ENCODE data around the gene FGD5. TPM values are rescaled to one million over a fixed set of nuclear protein-coding genes. Genes with fewer than 3 reads are reported as not detected.

FGD5 gene
- total and polyA plus RNA-seq, 9 of the 15 experiments (the other 6 are each of a cell fraction or from before 2014, with no cell fraction given): 0.18 TPM; not detected in 8

GRCh38 chr3:14803981-14804834 lies 14.6 kb upstream of the FGD5 start:
- no peaks in the 10 kb centered on the region for H3K36me3 ChIP-seq (ENCODE audit: control insufficient read depth, insufficient read depth, low read length)
- TF ChIP-seq NONO (IDR thresholded peaks at IDR 0.05; ENCODE audit: low read depth in 2 of 2, low read length in 1 of 2): no peak
- TF ChIP-seq HDAC3 (IDR thresholded peaks at IDR 0.05; ENCODE audit: borderline replicate concordance, partially characterized antibody): no peak
- TF ChIP-seq CBX3 (IDR thresholded peaks at IDR 0.05; ENCODE audit: borderline replicate concordance in 1 of 2, low read length in 2 of 2): no peak
- TF ChIP-seq GMEB1 (CRISPR knock-in tag; IDR thresholded peaks at IDR 0.05): no peak
- TF ChIP-seq SRSF9 (IDR thresholded peaks at IDR 0.05; ENCODE audit: borderline replicate concordance, low read depth, low read length): no peak
- TF ChIP-seq KLF10 (CRISPR knock-in tag; IDR thresholded peaks at IDR 0.05): no peak
- peak; percentile 46; the same call in 1 of the 2 replicates for TF ChIP-seq GABPA (tag; conservative IDR thresholded peaks at IDR 0.05; ENCODE audit: low read depth)
- TF ChIP-seq, protein P1, sequence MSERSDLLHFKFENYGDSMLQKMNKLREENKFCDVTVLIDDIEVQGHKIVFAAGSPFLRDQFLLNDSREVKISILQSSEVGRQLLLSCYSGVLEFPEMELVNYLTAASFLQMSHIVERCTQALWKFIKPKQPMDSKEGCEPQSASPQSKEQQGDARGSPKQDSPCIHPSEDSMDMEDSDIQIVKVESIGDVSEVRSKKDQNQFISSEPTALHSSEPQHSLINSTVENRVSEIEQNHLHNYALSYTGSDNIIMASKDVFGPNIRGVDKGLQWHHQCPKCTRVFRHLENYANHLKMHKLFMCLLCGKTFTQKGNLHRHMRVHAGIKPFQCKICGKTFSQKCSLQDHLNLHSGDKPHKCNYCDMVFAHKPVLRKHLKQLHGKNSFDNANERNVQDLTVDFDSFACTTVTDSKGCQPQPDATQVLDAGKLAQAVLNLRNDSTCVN (CRISPR knock-in tag; IDR thresholded peaks at IDR 0.05): no peak
- peak in 1 of 3 experiments; percentile 15 for TF ChIP-seq YY1 (IDR thresholded peaks at IDR 0.05; ENCODE audit: borderline replicate concordance in 1 of 3, control insufficient read depth in 1 of 3, extremely low read depth in 1 of 3, insufficient read depth in 3 of 3, insufficient read length in 1 of 3, insufficient replicate concordance in 2 of 3, low read depth in 1 of 3, low read length in 2 of 3)
- no peak for TF ChIP-seq EGR1 (conservative IDR thresholded peaks at IDR 0.05)
- TF ChIP-seq ZNF699 (CRISPR knock-in tag; IDR thresholded peaks at IDR 0.05; ENCODE audit: insufficient replicate concordance): no peak
- no peak for TF ChIP-seq NCOA1 (IDR thresholded peaks at IDR 0.05; ENCODE audit: low read depth)
- TF ChIP-seq SP1 (CRISPR knock-in tag; IDR thresholded peaks at IDR 0.05): no peak
- TF ChIP-seq MCM2 (IDR thresholded peaks at IDR 0.05; ENCODE audit: low read depth): no peak
- TF ChIP-seq TFAP4 (CRISPR knock-in tag; IDR thresholded peaks at IDR 0.05; ENCODE audit: borderline replicate concordance): no peak
- TF ChIP-seq STAT5A (IDR thresholded peaks at IDR 0.05; ENCODE audit: borderline replicate concordance, low read length): no peak
- TF ChIP-seq SRSF7 (optimal IDR thresholded peaks at IDR 0.05; ENCODE audit: low read depth, low read length): no peak
- TF ChIP-seq RFX1 (IDR thresholded peaks at IDR 0.05): peak; percentile 78

More at GRCh38 chr3:14803981-14804834, 14.6 kb upstream of the FGD5 start:
- ATAC-seq (peak; percentile 15), FAIRE-seq (no peak), DNase-seq (ENCODE audit: extremely low read depth in 1 of 4, low spot score in 3 of 4) (no peak)
- intact Hi-C loops (cut with micrococcal nuclease) (no loop called here), in situ Hi-C loops (cut with MboI) (no loop called here)
- no peaks in the 10 kb centered on the region for H3K79me2 ChIP-seq (ENCODE audit: control insufficient read depth, insufficient read depth, low read length)
- H3K27me3 ChIP-seq (ENCODE audit: control insufficient read depth in 2 of 2, insufficient read depth in 2 of 2, low read length in 2 of 2): peaks cover 28 to 79% of the 10 kb centered on the region in 2 experiments
- H3K9ac ChIP-seq (ENCODE audit: insufficient read depth in 1 of 2, low read depth in 2 of 2, low read length in 2 of 2): no peak overlapping the region
- H3K4me2 ChIP-seq (ENCODE audit: insufficient read depth, low read length): no peak overlapping the region; the same call in 1 of the 2 replicates
- no peak overlapping the region for H3K4me3 ChIP-seq
- no TSS peak for BruUV-seq (replicated peaks)
- H3K27ac ChIP-seq (ENCODE audit: extremely low read depth, low read depth, low read length): no peak overlapping the region
- ChIA-PET POLR2A (no interaction called here), CTCF (ENCODE audit: low intra/inter-chr PET ratio) (no interaction called here)
- H3K9me3 ChIP-seq (replicated peaks; ENCODE audit: control insufficient read depth, insufficient read depth, low read depth, low read length): no peaks in the 10 kb centered on the region
- H4K20me1 ChIP-seq (replicated peaks; ENCODE audit: control insufficient read depth, insufficient read depth, low read length): peaks cover 10% of the 10 kb centered on the region; the same call in 1 of the 2 replicates
- H3K4me1 ChIP-seq (replicated peaks in 1 of 2; ENCODE audit: control insufficient read depth in 2 of 2, insufficient read depth in 2 of 2, low read length in 2 of 2): peaks cover 0 to 5% of the 10 kb centered on the region in 2 experiments; a peak in 3 of 5 replicates
- 6% methylated on average over 12 of the region's 12 CpGs for WGBS (ENCODE audit: insufficient coverage, low coverage, missing lambda C conversion rate)
- no peak overlapping the region for H2AFZ ChIP-seq (ENCODE audit: low read depth, low read length)
- H3K9me1 ChIP-seq (ENCODE audit: control insufficient read depth, insufficient read depth, low read length): no peaks in the 10 kb centered on the region

Measured in K562 (cell line).